Fibroblast of villous mesenchyme (primary cell): ENCODE results near the gene NOS3. TPM values are rescaled to one million over a fixed set of nuclear protein-coding genes. Genes with fewer than 3 reads are reported as not detected.
A peak's percentile ranks its signal among the peaks of the same experiment; 100 is the strongest.
"Not testable (repeated sequence)": the region's sequence is repeated elsewhere in the genome, so short reads cannot be mapped to it uniquely, and the experiment has no call there.

Source experiments
- DNase-seq: peaks from one replicate; pipeline ENCODE4 v3.0.0-alpha.2; 2010; ENCODE audit warnings: low read depth
- H3K4me3 ChIP-seq: 2 replicates; pipeline ENCODE4 v1.5.1; 2011; ENCODE audit warnings: low read depth, mild to moderate bottlenecking, low read length
- CTCF ChIP-seq: IDR thresholded peaks from 2 replicates; pipeline ENCODE4 v1.5.1; 2012; ENCODE audit warnings: low read depth, mild to moderate bottlenecking, low read length; ENCODE audit not compliant: insufficient read depth
- total RNA-seq: library from RNA; depleted of rRNA; stranded (reverse); fragments of >200 nt; gene quantifications from 2 replicates; pipeline ENCODE4 v1.2.3, GENCODE V29; 2012

The NOS3 gene
- total RNA-seq, 1 donor, result 1.3 TPM

- no peak for DNase-seq
Observed at GRCh38 chr7:151020231-151020630, 29.4 kb downstream of the NOS3 start.

GRCh38 chr7:151023232-151023631 is 32.4 kb downstream of the NOS3 start:
- no peak for TF ChIP-seq CTCF
- DNase-seq, result no peak
- H3K4me3 ChIP-seq, result no peak overlapping the region

More at GRCh38 chr7:151020231-151020630, 29.4 kb downstream of the NOS3 start:
- no peak for TF ChIP-seq CTCF
- no peak overlapping the region for H3K4me3 ChIP-seq

- H3K4me3 ChIP-seq, result no peak within 1 kb of the TSS
- no peak for TF ChIP-seq CTCF
- no peak for DNase-seq
Observed at GRCh38 chr7:151024435-151025056, 33.7 kb downstream of the NOS3 start, which contains the start of gene ATG9B. Gene ATG9B (minus strand): TSS chr7:151024494. CDS start chr7:151024423, 71 bp downstream.

- DNase-seq, result no peak
- H3K4me3 ChIP-seq, result no peak overlapping the region
- TF ChIP-seq CTCF, result no peak
Observed at GRCh38 chr7:151025924-151026671, 35.3 kb downstream of the NOS3 start.

GRCh38 chr7:151026771-151027727 is 36.2 kb downstream of the NOS3 start:
- H3K4me3 ChIP-seq, result not testable (repeated sequence)
- peak; percentile 61 for DNase-seq

- DNase-seq, result not testable (repeated sequence)
- peak overlapping the region; percentile 81 for H3K4me3 ChIP-seq
Observed at GRCh38 chr7:151027728-151028130, 36.9 kb downstream of the NOS3 start.

- peak; percentile 100 for DNase-seq
- peak; percentile 40 for TF ChIP-seq CTCF
- H3K4me3 ChIP-seq, result peak within 1 kb of the TSS; percentile 81
Observed at GRCh38 chr7:151028131-151028947, 37.5 kb downstream of the NOS3 start, which contains the start of gene ABCB8. Gene ABCB8 (plus strand): TSS chr7:151028450. CDS start chr7:151028516, 66 bp downstream.
